GM19023 (cell line): ENCODE data around the gene OTULIN.

ENCODE experiments used
- ATAC-seq: cut with Tn5 transposase; IDR thresholded peaks from one replicate; pipeline ENCODE4 v1.9.1; 2021; ENCODE audit warnings: mild to moderate bottlenecking, moderate library complexity; ENCODE audit not compliant: unreplicated experiment

OTULIN gene

DNA sequence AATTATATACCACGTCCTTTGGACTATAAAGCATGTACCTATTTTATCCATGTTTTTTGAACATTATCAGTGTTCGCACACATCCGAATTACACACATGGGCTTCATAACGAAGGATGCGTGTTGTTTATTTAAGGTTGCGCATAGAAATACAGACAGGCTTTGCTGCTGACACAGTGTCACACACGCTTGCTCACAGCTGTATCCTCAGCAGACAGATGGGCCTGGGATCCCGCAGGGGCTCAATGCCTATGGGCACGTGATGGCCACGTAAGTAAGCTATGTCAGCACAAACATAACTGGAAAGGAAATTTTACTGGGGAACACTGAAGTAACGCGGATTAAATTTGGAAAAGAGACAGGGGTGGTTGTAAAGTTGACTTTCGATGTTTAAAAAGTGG lies 76.6 kb downstream of the OTULIN start:
- ATAC-seq, result no peak

DNA sequence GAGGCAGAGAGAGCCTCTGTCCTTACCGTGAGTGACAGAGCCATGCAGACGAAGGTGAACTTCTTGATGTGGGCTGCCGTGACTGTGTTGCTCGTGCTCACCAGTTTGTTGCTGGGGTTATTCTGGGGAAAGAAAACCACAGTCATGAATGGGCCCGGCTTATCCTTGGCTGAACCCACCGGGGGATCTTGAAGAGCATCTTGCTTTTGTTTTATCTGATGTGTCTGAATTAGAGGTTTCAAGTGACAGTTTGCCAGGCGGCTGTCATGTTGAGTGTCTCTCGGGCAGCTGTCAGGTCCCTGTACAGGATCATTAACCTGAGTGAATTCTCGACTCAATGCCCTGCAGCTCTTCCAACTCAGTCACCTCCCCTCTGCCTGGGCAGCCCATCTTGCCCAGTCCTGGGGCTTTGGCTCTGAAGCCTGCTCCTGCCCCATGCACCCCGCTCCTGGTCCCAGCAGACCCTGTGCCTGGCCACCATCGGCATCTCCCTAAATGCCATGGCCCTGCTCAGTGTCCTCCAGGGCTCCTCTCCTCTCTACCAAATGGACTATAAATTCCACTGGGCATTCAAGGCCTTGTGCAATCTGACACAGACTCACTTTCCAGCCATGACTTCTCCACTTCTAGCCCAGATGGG lies 77.4 kb downstream of the OTULIN start:
- ATAC-seq, result no peak

DNA sequence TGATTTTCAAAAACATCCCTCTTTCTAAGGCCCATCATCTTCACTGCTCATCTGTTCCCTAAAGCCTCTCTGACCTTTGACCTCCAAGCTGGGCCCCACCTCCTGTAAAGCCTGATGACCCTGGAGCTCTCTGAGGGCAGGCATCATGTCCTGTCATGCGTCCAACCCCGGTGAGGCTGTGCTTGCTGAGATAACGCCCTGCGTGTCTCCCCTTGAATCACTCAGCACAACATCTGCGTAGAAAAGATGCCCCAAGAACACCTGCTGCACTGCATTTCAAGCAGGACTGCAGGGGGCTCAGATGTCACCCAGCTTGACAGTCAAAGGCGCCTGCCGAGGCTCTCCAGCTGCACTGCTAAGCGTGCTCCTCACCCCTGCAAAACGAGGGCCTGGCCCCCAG lies 78.0 kb downstream of the OTULIN start:
- no peak for ATAC-seq

DNA sequence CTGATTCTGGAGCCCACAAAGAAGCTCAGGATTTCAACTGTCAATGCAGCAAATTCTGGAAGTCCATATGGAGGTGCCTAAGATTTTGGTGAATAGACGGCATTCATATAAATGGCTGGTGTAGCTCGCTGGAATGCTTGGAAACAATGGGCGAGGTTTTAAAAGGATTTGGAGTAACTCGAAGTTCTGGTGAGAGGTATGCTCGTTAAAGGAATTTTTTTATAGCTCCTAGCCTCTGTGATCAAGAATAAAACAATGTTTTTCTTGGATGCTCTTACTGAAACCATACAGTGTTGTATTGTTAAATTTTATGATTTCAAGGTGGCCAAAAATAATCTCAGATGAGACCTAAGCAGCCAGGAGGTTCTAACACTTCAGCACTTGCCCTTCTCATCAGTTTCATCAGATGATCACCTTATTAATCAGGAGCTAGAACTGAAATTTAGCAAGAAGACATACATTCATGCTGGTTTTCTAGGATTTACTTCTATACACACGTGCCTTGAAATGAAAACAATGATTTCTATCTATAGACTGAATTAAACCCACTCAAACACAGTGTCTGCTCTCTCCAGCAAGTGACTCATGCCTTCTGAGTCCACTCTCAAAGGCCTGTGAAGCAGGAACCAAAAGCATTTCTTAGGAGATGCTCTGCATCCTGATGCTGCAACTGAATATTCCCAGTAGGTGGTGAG lies 79.2 kb downstream of the OTULIN start:
- no peak for ATAC-seq

DNA sequence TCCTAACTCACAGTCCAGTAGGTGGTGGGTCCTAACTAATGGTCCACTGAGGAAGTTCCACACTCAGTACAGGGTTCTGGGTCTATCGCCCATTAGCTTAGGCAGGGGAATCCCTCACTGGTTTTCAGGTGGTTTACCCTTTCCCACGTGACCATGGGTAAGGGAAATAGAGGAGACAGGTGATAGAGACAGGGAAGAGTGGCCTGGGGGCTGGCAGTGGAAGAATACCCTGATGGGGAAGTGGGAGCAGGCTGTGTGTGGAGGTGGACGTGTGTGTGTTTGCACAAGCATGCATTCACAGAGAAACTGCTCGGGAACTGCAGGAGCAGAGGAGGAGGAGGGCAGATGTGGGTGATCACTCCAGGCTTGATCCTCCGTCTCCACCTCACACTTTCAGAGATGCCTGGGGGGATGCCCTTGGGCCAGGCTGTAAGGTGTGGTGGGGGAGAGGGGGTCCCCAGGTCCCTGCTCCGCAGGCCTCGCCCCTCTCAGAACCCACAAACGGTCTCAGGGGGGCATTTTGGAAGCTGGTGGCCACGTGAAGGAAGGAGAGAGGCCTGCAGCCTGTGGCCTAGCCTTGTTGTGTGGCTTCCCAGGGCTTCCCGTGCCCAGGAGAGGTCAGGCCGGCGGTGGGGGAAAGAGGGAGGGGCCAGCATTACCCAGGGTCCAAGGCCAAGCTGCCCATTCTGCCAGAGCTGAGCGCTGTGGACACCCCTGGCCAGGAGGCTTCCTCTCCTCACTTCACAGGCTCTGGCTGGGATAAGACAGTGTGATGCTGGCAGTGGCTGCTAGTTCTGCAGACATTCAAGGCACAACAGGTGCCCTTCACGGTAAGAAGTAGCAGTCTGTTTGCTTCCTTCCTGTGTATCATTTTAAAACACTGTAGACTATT lies 80.0 kb downstream of the OTULIN start:
- ATAC-seq, result no peak

DNA sequence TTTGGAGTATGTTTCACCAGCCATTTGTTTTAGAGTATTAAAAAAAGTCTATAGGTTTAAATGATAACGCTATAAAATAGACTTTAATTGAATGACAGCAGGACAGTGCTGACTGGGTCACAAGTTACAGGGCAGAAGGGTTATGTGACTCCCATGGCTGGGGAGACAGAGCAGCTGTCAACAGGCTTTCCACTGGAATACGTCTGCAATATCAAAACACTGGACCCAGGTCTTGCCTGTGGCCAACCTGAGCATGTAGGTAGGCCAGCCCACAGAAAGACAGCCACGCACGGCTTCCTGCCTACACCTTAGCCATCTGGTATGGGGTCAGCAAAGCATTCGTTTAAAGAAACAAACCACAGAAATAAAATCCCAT lies 80.7 kb downstream of the OTULIN start:
- ATAC-seq, result no peak

DNA sequence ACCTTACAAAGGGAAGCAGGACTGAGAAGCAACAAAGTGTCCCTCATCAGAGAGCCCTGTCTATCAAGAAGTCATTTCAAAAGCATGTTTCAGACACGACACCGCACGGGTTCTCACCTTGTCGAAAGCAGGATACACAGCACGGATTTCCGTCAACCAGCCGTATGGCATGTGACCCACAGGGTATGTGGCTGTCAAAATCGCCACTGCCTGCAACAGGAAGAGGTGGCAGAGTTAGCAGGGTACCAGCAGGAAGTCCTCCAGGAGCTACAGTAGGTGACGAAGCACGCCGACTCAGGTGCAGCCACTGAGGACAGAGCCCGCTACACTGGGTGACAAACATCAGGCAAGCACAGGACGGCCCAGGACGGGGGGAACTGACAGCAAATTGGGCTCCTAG lies 81.2 kb downstream of the OTULIN start:
- no peak for ATAC-seq

DNA sequence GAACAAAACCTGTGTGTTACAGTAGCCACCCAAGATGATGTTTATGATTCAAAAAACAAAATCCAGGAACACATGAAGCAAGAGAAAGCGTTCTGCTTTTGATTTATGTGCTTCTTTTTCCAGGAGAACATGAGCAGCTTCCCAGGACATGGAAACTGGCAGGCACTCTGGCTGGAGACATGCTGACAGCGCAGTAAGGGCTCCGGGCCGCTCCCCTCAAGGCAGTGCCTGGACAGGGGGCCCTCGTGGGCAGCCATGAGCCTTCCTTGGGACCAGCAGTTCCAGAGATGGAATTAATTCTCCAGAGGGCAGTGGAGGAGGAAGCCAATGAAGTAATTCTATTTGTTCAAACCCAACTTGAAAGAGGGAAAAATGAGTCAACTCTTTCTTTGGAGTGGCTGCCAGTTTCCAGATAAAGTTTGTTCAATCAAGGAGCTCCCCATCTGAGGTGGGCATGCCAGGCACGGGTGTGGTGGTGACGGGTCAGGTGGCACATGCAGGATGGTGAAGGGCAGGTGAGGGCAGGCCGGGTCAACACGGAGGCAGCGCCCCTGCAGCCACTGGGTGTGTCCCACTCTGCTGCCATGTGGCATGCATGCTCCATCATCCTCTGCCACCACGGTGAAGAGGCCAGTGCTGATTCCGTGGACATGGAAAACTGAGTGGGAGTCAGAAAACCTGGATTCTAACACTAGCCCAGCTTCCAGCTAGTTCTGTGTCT lies 83.8 kb downstream of the OTULIN start:
- ATAC-seq, result no peak
